Caki2 (cell line): Measurements from ENCODE around the gene GALNT10. TPM values are rescaled to one million over a fixed set of nuclear protein-coding genes. Genes with fewer than 3 reads are reported as not detected.
A peak's percentile ranks its signal among the peaks of the same experiment; 100 is the strongest.

ENCODE experiments used
- DNase-seq: peaks from one replicate; pipeline ENCODE4 v3.0.0-alpha.2; 2015; ENCODE audit warnings: low read depth
- in situ Hi-C: cut with HindIII; loops from 2 replicates; pipeline ENCODE4 v1.10.0; 2016; ENCODE audit warnings: low sequenced_read_pairs, low pct_unique_long_range_greater_than_20kb, mixed read lengths
- total RNA-seq: library from RNA; depleted of rRNA; stranded (reverse); fragments of >200 nt; shearing (Covaris generic); gene quantifications from 2 replicates; pipeline ENCODE4 v1.2.3, GENCODE V29; 2014; ENCODE audit warnings: low replicate concordance

Gene GALNT10
- total RNA-seq, 1 experiment from 2014 or later = 19.8 TPM

DNA sequence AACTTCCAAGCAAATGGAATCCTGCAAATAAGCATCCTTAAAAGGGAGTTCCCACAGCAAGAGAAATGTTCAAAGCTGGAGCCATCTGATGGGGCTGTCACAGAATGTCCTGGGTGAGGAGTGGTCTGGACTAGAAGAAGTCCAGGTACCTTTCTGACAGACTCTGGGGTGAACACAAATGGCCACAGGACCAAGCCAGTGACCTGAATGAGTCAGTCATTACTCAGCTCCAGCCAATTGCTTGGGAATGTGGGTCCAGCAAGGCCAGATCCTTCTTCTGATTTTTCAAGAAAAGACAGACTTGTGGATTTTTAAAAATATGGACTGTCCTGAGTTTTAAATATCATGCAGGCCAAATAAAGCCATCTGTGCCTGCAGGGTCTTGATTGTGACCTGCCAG is 30.1 kb downstream of the GALNT10 start:
- DNase-seq = no peak
- in situ Hi-C loops = no loop called here

DNA sequence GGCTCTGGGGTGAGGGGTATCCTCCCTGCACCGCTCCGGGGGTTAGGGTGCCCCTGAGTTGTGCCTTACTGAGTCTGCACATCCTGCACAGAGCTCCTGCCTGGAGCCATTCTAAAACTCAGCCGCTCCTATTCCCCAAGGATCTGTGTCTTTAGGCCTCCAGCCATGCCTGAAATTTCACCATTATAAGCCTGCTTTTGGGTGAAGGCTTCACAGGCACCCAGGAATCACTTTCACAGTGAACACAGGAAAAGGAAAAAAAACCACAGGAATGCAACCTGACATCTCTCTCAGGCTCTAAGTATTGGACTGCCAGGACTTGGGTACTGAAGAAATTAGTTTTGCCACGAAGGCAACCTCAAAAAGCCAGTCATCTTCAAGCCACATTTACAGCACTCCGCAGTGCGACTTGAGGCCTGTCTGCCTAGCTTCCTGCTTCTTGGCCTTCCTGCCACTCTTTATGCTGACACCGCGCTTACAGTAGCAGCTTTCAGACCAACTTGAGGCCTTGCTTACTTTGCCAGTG is 30.9 kb downstream of the GALNT10 start:
- in situ Hi-C loops = no loop called here
- DNase-seq = peak; percentile 36

DNA sequence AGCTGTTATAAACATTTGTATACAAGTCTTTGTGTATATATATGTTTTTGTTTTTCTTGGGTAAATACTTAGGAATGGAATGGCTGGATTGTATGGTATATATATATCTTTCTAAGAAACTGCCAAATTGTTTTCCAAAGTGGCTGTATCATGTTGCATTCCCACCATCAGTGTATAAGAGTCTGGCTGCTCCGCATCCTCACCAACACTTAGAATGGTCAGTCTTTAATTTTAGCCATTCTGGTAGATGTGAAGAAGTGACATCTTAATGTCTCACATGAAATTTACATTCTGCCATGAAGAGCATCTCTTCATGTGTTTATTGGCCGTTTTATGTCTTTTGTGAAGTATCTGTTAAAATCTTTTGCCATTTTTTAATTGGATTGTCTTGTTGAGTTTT is 31.9 kb downstream of the GALNT10 start:
- no peak for DNase-seq
- in situ Hi-C loops = no loop called here

DNA sequence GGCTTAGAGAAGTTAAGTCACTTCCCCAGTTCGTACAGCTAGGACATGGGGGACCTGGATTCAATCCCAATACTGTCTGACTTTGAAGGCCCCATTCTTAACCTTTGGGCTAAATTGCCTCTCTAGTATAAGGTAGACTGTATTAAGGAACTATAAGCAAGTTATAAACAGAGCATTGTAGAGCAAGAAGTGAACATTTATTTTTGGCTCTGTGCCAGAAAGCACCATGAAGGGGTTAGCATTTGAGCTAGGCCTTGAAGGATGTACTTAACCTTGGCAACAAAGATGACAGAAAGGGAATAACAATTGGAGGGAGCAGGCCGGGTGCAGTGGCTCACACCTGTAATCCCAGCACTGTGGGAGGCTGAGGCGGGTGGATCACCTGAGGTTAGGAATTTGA is 32.8 kb downstream of the GALNT10 start:
- in situ Hi-C loops = no loop called here
- no peak for DNase-seq

DNA sequence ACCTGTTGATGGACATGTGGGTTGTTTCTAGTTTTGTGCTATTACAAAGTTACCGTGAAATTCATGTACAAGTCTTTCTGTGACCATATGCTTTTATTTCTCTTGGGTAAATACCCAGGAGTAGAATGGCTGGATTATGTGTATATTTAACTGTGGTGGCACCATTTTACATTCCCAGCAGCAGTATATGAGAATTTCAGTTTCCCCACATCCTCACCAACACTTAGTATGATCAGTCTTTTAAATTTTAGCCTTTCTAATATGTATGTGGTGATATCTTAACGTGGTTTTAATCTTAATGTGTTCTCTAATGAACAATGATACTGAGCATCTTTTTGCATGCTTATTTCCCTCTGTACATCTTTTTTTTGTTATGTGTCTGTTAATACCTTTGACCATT is 36.6 kb downstream of the GALNT10 start:
- in situ Hi-C loops = no loop called here

DNA sequence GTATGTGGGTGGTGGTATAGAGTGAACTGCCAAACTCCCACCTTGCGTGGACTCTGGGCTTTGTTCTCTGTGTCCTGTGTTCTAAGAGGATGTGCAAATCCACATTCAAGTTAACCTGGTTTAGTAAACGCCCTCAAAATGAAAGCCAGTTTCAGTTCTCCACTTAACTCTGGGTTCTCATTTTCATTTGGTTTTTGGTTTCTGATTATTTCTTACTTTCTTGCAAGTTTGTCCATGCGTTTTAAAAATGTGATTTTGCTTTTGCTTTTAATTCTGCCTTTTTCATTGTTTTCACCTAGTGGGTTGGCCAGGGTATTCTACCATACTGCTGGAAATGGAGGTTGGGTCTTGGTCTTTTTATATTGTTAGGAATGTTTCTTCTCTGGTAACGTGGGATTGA is 38.2 kb downstream of the GALNT10 start:
- in situ Hi-C loops = no loop called here
- DNase-seq = no peak

More for the DNA sequence above, 36.6 kb downstream of the GALNT10 start:
- no peak for DNase-seq

DNA sequence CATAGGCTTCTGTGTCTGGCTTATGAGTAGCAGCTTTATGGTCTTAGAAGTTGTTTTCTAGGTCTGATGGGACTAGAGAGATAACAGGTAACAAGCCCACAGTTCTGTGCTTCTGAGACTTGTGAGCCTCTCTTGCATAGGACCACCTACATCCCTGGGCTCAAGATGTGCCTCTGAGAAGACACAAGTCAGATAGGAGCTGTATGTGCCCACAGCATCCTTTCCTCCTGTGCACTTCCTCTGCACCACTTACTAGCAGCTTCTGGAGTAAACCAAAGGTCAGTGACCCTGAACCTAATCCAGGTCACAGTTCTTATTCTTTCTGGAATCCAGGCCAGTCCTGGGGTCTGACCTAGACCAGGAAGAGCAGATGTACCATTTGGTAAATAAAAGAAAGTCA is 40.0 kb downstream of the GALNT10 start:
- no peak for DNase-seq
- in situ Hi-C loops = no loop called here

DNA sequence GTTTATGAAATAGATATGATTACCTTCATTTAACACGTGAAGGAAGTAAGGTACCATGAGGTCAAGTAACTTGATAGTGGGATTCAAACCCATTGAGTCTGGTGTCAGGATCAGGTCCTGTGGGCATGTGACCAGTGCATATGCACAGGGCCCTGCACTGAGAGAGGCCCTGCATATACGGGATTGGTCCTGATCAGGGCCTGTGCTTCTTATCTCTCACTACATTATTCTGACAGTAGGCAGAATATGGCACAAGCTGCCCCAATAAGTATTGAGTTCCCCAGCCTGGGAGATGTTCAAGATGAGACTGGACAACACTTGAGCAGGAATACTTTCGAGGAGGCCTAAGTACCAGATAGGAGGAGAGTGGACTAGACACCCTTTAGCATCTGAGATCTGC is 44.0 kb downstream of the GALNT10 start:
- DNase-seq = no peak
- in situ Hi-C loops = no loop called here

DNA sequence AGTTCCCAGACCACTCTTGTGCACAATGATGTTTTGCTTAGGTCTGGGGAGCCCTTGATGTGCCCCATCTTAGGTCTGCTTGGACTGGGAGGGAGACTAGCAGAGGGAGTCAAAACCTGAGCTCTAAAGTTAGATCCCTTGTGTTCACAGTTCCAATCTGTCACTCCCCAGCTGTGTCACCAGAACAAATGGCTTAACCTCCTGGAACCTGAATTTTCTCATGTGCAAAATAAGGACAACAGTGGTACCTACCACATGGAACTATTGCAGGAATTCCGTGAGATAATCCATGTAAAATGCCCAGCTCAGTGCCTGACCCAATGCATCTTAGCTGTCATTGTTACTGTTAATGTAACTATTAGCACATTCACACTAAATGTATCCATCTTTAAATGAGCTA is 45.5 kb downstream of the GALNT10 start:
- in situ Hi-C loops = no loop called here
- DNase-seq = no peak

DNA sequence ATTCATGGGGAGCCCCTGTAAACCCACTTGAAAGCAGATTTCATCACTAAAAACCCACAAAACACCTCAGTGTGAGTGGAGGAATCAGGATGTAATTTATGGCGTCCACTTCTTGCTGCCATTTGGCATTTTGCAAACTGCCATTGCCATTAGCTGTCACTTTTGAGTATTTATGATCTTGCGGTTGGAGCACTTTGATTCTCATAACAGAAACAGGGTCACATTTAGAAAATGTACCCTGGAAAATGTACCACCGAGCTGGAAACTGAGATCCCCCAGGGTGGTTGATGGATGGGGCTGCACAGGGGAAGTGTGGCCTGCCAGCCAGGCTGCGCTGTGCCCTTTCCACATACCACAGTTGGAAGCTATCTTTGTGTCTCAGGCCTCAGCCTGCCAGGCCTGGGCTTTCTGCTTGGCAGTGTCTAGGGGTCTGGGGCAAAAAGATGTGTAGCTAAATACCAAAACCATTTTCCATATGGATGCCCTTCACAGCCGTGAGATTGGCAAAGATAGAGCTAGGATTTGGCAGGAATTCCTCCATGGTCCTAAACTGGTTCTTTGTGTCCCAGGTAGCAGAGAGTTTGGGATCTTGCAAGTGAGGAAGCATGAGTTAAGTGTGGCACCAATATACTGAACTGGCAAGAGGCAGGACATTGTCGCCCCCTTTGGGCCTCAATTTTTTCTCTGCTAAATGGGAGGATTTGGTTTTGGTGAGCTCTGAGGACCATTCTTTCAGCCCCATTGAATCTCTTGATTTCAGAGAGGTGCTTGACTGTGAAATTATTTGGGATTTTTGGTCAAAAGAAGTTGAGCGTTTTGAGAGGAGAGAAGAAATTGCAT is 46.2 kb downstream of the GALNT10 start:
- DNase-seq = no peak
- in situ Hi-C loops = no loop called here

DNA sequence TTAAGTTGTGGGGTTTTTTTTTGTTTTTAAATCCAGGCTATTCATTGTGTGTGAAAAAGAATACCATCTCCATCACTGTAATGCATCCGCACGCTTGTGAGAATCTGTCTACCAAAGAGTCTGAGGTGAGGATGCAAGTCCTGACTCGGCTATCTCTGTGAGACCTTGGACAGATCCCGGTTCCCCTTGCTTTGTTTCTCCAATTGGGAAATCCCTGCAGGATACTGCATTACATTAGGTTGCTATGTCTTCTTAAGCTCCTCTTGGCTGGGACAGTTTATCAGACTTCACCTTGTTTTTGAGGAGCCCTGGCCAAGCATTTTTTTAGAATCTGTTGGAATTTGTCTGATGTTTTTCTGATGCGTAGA is 46.8 kb downstream of the GALNT10 start:
- in situ Hi-C loops = no loop called here
- DNase-seq = no peak

DNA sequence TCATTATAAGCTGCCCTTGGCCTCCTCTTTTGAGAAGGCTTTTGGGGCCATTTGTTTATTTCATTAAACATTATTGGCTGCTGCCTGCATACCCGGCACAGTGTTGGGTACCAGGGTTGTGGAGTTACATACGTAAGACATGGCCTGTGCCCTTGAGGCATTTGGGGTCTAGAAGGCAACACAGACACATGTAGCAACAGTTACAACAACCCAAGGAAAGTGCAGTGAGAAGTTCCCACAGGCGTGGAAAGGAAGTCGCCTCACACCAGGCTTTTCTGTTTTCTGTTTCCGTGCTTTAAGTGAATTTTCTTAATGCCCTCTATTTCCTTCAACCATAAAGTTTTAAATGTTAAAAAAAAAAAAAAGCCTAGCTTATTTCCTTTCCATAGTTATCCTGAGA is 47.4 kb downstream of the GALNT10 start:
- DNase-seq = no peak
- in situ Hi-C loops = no loop called here

DNA sequence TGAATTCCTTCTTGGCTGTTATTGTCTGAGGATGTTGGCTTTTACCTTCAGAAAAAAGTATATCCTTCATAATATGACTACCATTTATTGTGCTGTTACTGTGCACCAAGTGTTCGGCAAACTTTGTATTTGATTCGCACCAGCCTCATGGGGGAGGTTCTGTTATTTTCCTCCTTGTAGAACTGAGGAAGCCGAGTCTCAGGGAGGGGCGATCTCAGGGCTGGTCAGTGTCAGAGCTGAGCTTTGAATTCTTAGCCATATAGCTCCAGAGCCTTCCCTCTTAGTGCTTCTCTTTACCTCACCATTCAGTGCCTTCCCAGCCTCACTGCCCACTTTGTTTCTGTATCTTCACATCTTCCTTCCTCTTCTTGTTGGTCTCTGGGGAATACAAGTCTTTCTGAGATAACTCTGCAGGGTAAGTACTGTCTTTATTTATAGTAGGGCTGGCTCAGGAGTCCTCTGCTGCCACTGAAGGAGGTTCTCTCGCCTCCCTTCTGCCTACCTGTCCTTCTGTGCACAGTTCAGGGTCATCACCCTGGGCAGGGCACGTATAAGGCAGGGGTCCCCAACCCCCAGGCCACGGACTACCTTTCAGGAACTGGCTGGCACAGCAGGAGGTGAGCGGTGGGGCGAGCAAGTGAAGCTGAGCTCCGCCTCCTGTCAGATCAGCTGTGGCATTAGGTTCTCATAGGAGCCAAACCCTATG is 48.4 kb downstream of the GALNT10 start:
- no peak for DNase-seq
- in situ Hi-C loops = no loop called here

DNA sequence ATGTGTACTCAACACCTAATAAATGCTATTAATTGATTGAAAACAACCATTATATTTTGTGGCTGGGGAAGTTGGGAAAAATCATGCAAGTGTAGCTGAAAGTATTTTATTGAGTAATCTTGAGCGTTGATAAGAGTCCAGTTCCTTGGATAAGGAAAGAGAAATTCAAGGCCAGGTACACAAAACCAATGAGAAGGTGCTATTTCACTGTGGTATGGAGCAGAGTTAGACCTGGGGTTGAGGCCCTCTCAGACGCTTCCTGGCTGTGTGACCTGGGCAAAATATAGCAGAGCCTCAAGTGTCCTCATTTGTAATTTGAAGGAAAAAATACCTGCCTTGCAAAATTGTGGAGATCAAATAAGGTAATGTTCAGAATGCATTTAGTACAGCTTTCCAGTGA is 50.1 kb downstream of the GALNT10 start:
- in situ Hi-C loops = no loop called here

DNA sequence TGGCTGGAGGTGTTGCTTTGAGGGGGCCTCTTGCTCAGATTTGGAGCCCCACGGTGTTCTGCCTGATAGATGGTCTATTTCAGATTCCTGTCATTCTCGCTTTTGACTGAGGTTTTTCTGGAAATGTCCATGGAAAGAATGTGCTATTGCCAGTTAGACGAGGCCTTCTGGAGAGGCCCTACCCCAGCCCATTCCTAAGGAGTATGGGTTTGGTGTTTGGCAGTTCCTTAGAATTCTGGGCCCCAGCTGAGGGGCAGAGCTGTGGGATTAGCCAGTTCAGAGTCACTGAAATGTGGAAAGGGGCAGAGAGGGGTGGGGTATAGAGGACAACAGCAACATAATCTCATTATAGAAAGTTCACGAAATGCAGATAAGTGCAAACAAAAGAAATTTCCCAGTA is 50.5 kb downstream of the GALNT10 start:
- DNase-seq = no peak
- in situ Hi-C loops = no loop called here

More for the DNA sequence above, 50.1 kb downstream of the GALNT10 start:
- no peak for DNase-seq

DNA sequence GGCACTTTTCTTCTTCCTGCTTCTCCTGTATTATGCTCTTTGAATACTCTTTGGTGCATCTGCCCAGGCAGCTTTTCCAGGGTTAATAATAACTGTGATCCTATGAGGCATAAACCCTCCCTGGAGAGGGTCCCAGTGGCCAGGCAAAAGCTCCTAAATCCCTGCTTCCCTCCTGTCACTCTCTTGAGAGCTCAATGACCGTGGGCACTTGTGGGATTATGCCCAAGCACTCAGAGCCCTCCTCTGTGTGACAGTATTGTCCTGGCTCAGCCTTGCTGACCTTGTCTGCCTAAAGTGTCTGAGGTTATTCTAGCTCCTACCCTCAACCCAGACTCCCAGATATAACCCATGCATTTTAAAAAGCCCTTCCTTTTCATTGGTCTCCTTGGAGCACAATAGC is 51.9 kb downstream of the GALNT10 start:
- in situ Hi-C loops = no loop called here
- no peak for DNase-seq

DNA sequence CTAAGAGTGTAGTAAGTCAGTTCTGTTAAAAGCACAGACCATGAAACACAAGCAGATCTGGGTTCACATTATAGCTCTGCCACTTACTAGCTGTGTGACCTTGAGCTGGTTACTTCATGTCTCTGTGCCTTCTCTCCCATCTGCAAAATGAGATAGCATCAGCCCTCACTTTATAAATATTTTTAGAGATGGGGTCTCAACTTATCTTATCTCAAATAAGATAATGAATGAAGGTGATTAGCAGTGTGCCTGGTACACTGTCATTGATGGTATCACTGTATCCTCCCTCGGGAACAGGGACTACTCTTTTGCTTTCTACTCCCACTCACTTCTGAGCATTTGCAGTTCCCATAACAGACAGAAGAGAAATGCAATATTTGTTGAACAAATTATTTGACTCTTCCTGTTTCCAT is 52.4 kb downstream of the GALNT10 start:
- in situ Hi-C loops = no loop called here
- no peak for DNase-seq

DNA sequence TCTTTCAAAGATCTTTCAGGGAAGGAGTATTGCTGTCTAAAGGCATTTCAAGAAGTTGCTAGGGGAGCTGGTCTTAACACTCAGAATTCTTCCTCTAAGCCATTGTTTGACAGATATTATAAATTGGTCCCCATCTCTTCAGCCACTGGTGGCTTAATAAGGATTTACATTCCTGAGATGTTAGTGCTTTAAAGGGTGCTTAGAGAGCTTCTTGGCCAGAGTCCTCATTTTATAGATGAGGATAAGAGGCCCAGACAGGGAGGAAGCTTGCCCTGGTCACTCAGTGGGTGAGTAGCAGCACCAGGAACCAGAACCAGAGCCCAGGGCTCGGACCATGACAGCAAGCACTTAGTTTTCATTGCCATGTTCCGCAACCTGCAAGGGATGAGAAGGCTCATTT is 53.2 kb downstream of the GALNT10 start:
- in situ Hi-C loops = no loop called here
- no peak for DNase-seq

DNA sequence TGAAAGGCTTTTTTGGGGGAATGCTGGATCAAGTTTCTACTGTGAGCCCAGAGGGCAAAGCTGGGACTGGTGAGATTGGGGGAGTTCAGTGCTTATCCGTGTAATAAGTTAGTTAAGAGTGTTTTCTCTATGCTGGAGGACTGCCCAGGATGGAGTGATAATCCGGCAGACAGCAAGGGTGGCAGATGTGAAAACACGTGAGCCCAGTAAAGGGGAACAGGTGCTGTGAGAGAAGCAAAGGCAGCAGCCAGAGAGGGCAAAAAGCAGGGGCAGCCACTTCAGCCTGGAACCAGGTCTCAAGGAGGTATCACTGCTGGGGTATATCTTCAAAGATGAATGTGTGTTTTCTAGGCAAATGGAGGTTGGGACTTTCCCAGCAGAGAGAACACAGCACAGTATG is 53.9 kb downstream of the GALNT10 start:
- in situ Hi-C loops = no loop called here
- DNase-seq = no peak

DNA sequence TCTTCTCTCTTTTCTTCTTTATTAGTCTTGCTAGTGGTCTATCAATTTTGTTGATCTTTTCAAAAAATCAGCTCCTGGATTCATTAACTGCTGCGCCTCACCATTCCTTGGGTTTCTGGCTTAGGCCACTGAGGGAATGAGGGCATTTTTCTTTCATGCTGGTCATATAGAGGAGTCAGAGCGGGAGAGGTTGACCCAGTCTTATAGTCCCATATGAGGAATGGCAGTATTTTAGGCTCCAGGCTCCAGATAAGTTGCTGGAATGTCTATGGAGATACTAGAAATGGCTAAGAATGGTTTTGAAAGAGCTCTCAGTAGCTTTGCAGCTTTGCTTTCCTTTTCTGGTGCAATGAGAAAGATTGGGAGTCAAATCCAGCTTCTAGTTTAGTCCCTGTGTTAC is 58.2 kb downstream of the GALNT10 start:
- DNase-seq = no peak
- in situ Hi-C loops = no loop called here
